Central memory CD8-positive, alpha-beta T cell (primary cell): ENCODE results near the gene CFAP65.
A peak's percentile ranks its signal among the peaks of the same experiment; 100 is the strongest.

Source experiments
- ATAC-seq: fragments of 150-1000 bp; cut with Tn5 transposase; replicated peaks from 2 replicates; pipeline ENCODE4 v1.10.0; 2022; ENCODE audit warnings: mild to moderate bottlenecking, moderate FRiP score, moderate number of reproducible peaks; ENCODE audit not compliant: poor library complexity, severe bottlenecking; ENCODE audit errors: extremely low read depth
- DNase-seq, 2 donors: peaks; one replicate each; pipeline ENCODE4 v3.0.0; 2021; ENCODE audit warnings: low spot score in 2 of 2
- H3K27ac Mint-ChIP-seq: one replicate; pipeline ENCODE4 v1.8.0; 2022; ENCODE audit warnings: low read depth, mild to moderate bottlenecking, moderate library complexity, mixed read lengths
- H3K27me3 Mint-ChIP-seq: one replicate; pipeline ENCODE4 v1.8.0; 2022; ENCODE audit warnings: mixed read lengths
- H3K36me3 Mint-ChIP-seq: one replicate; pipeline ENCODE4 v1.8.0; 2022; ENCODE audit warnings: mild to moderate bottlenecking, moderate library complexity, mixed read lengths; ENCODE audit not compliant: insufficient read depth
- H3K4me1 Mint-ChIP-seq: one replicate; pipeline ENCODE4 v1.8.0; 2022; ENCODE audit warnings: mixed read lengths
- H3K4me3 Mint-ChIP-seq: one replicate; pipeline ENCODE4 v1.8.0; 2022; ENCODE audit warnings: mild to moderate bottlenecking, moderate library complexity, mixed read lengths
- H3K9me3 Mint-ChIP-seq: one replicate; pipeline ENCODE4 v1.8.0; 2022; ENCODE audit warnings: mixed read lengths

Gene CFAP65

GRCh38 chr2:219058541-219059374 is 17.4 kb upstream of the CFAP65 start:
- peaks cover 3% of the 10 kb centered on the region for H3K36me3 Mint-ChIP-seq
- H3K27ac Mint-ChIP-seq, result no peak overlapping the region
- no peaks in the 10 kb centered on the region for H3K9me3 Mint-ChIP-seq
- no peak for ATAC-seq
- peaks cover 77% of the 10 kb centered on the region for H3K27me3 Mint-ChIP-seq
- H3K4me3 Mint-ChIP-seq, result peak overlapping the region; percentile 58
- H3K4me1 Mint-ChIP-seq, result peaks cover 22% of the 10 kb centered on the region
- no peak for DNase-seq

GRCh38 chr2:219057709-219058540 is 16.6 kb upstream of the CFAP65 start:
- H3K9me3 Mint-ChIP-seq, result no peaks in the 10 kb centered on the region
- peak overlapping the region; percentile 49 for H3K4me3 Mint-ChIP-seq
- peak; percentile 61 to 71 for DNase-seq
- H3K4me1 Mint-ChIP-seq, result peaks cover 22% of the 10 kb centered on the region
- H3K27ac Mint-ChIP-seq, result no peak overlapping the region
- H3K27me3 Mint-ChIP-seq, result peaks cover 71% of the 10 kb centered on the region
- H3K36me3 Mint-ChIP-seq, result peaks cover 3% of the 10 kb centered on the region
- peak; percentile 82 for ATAC-seq

- H3K9me3 Mint-ChIP-seq, result no peaks in the 10 kb centered on the region
These were observed 15.8 kb upstream of the CFAP65 start for GRCh38 chr2:219056896-219057708.

GRCh38 chr2:219056176-219056895 is 15.0 kb upstream of the CFAP65 start:
- H3K4me1 Mint-ChIP-seq, result peaks cover 22% of the 10 kb centered on the region
- peaks cover 3% of the 10 kb centered on the region for H3K36me3 Mint-ChIP-seq
- H3K27me3 Mint-ChIP-seq, result peaks cover 68% of the 10 kb centered on the region
- no peak overlapping the region for H3K4me3 Mint-ChIP-seq
- no peak overlapping the region for H3K27ac Mint-ChIP-seq
- ATAC-seq, result no peak
- H3K9me3 Mint-ChIP-seq, result no peaks in the 10 kb centered on the region
- no peak for DNase-seq

More at GRCh38 chr2:219056896-219057708, 15.8 kb upstream of the CFAP65 start:
- ATAC-seq (no peak), DNase-seq (no peak)
- Mint-ChIP-seq H3K36me3 (peaks cover 3% of the 10 kb centered on the region), H3K27ac (no peak overlapping the region), H3K27me3 (peaks cover 71% of the 10 kb centered on the region), H3K4me1 (peaks cover 22% of the 10 kb centered on the region), H3K4me3 (no peak overlapping the region)

GRCh38 chr2:219054956-219055903 is 13.9 kb upstream of the CFAP65 start:
- Mint-ChIP-seq H3K27me3 (peaks cover 74% of the 10 kb centered on the region), H3K27ac (no peak overlapping the region), H3K9me3 (no peaks in the 10 kb centered on the region), H3K4me1 (peaks cover 21% of the 10 kb centered on the region), H3K36me3 (peaks cover 3% of the 10 kb centered on the region), H3K4me3 (no peak overlapping the region)
- ATAC-seq, result no peak
- no peak for DNase-seq

GRCh38 chr2:219049282-219049681 is 8.0 kb upstream of the CFAP65 start:
- DNase-seq (no peak), ATAC-seq (no peak)
- Mint-ChIP-seq H3K36me3 (no peaks in the 10 kb centered on the region), H3K27ac (no peak overlapping the region), H3K4me3 (no peak overlapping the region), H3K4me1 (no peaks in the 10 kb centered on the region), H3K9me3 (no peaks in the 10 kb centered on the region), H3K27me3 (peaks cover 84% of the 10 kb centered on the region)

- H3K4me1 Mint-ChIP-seq, result peaks cover 10% of the 10 kb centered on the region
These were observed 4.7 kb upstream of the CFAP65 start for GRCh38 chr2:219045937-219046550.

GRCh38 chr2:219042750-219043149 is 1.4 kb upstream of the CFAP65 start:
- Mint-ChIP-seq H3K9me3 (no peaks in the 10 kb centered on the region), H3K27me3 (peaks cover 100% of the 10 kb centered on the region), H3K36me3 (peaks cover 2% of the 10 kb centered on the region), H3K4me1 (peaks cover 13% of the 10 kb centered on the region), H3K27ac (no peak overlapping the region), H3K4me3 (no peak overlapping the region)
- DNase-seq, result no peak
- no peak for ATAC-seq

More at GRCh38 chr2:219045937-219046550, 4.7 kb upstream of the CFAP65 start:
- H3K27ac Mint-ChIP-seq, result no peak overlapping the region
- H3K9me3 Mint-ChIP-seq, result no peaks in the 10 kb centered on the region
- H3K27me3 Mint-ChIP-seq, result peaks cover 100% of the 10 kb centered on the region
- DNase-seq (no peak), ATAC-seq (no peak)
- peaks cover 2% of the 10 kb centered on the region for H3K36me3 Mint-ChIP-seq
- H3K4me3 Mint-ChIP-seq, result no peak overlapping the region

- Mint-ChIP-seq H3K9me3 (no peaks in the 10 kb centered on the region), H3K27ac (no peak overlapping the region)
- ATAC-seq, result no peak
These were observed 841 bp upstream of the CFAP65 start for GRCh38 chr2:219042157-219042556.

GRCh38 chr2:219038600-219038999 is 2.7 kb downstream of the CFAP65 start:
- peaks cover 13% of the 10 kb centered on the region for H3K4me1 Mint-ChIP-seq
- DNase-seq (no peak), ATAC-seq (no peak)
- no peaks in the 10 kb centered on the region for H3K9me3 Mint-ChIP-seq
- peaks cover 100% of the 10 kb centered on the region for H3K27me3 Mint-ChIP-seq
- peaks cover 2% of the 10 kb centered on the region for H3K36me3 Mint-ChIP-seq
- no peak overlapping the region for H3K27ac Mint-ChIP-seq
- no peak overlapping the region for H3K4me3 Mint-ChIP-seq

More at GRCh38 chr2:219042157-219042556, 841 bp upstream of the CFAP65 start:
- no peak for DNase-seq
- peaks cover 13% of the 10 kb centered on the region for H3K4me1 Mint-ChIP-seq
- no peak overlapping the region for H3K4me3 Mint-ChIP-seq
- peaks cover 100% of the 10 kb centered on the region for H3K27me3 Mint-ChIP-seq
- peaks cover 2% of the 10 kb centered on the region for H3K36me3 Mint-ChIP-seq
